BLaER1 (cell line): Measurements from ENCODE around the gene PRKCA.

Experiments
- H3K27ac ChIP-seq: shearing (Covaris generic); formaldehyde crosslinking; 2 replicates; pipeline ENCODE4 v1.8.1; 2022
- H3K27me3 ChIP-seq: shearing (Covaris generic); formaldehyde crosslinking; 2 replicates; pipeline ENCODE4 v1.8.1; 2022
- H3K36me3 ChIP-seq: shearing (Covaris generic); formaldehyde crosslinking; 2 replicates; pipeline ENCODE4 v1.8.1; 2022
- H3K4me1 ChIP-seq: shearing (Covaris generic); formaldehyde crosslinking; 2 replicates; pipeline ENCODE4 v1.8.1; 2022
- H3K4me2 ChIP-seq: shearing (Covaris generic); formaldehyde crosslinking; 2 replicates; pipeline ENCODE4 v1.8.1; 2022
- H3K4me3 ChIP-seq: shearing (Covaris generic); formaldehyde crosslinking; 2 replicates; pipeline ENCODE4 v1.8.1; 2022
- H3K9ac ChIP-seq: shearing (Covaris generic); formaldehyde crosslinking; 2 replicates; pipeline ENCODE4 v1.8.1; 2022
- H3K9me3 ChIP-seq: shearing (Covaris generic); formaldehyde crosslinking; 2 replicates; pipeline ENCODE4 v1.8.1; 2022
- H4K20me1 ChIP-seq: shearing (Covaris generic); formaldehyde crosslinking; 2 replicates; pipeline ENCODE4 v1.8.1; 2022
- Cebpa-rat ChIP-seq: shearing (Covaris generic); IDR thresholded peaks from 2 replicates; pipeline ENCODE4 v1.8.1; 2022

Gene PRKCA

GRCh38 chr17:66462010-66462409 lies 159.6 kb downstream of the PRKCA start:
- no peak overlapping the region for H3K4me2 ChIP-seq
- no peak overlapping the region for H3K27ac ChIP-seq
- H3K36me3 ChIP-seq: no peaks in the 10 kb centered on the region
- no peaks in the 10 kb centered on the region for H4K20me1 ChIP-seq
- H3K27me3 ChIP-seq: no peaks in the 10 kb centered on the region
- H3K9ac ChIP-seq: no peak overlapping the region
- H3K9me3 ChIP-seq: peaks cover 11% of the 10 kb centered on the region
- H3K4me1 ChIP-seq: no peaks in the 10 kb centered on the region
- H3K4me3 ChIP-seq: no peak overlapping the region
- no peak for TF ChIP-seq Cebpa-rat

GRCh38 chr17:66464921-66465320 lies 162.5 kb downstream of the PRKCA start:
- no peak for TF ChIP-seq Cebpa-rat

GRCh38 chr17:66465701-66466100 lies 163.3 kb downstream of the PRKCA start:
- no peak overlapping the region for H3K27ac ChIP-seq
- H3K36me3 ChIP-seq: no peaks in the 10 kb centered on the region
- no peaks in the 10 kb centered on the region for H4K20me1 ChIP-seq
- H3K4me3 ChIP-seq: no peak overlapping the region
- H3K4me2 ChIP-seq: no peak overlapping the region
- no peak for TF ChIP-seq Cebpa-rat
- no peak overlapping the region for H3K9ac ChIP-seq
- H3K4me1 ChIP-seq: peaks cover 25% of the 10 kb centered on the region
- no peaks in the 10 kb centered on the region for H3K27me3 ChIP-seq
- H3K9me3 ChIP-seq: no peaks in the 10 kb centered on the region

More at GRCh38 chr17:66464921-66465320, 162.5 kb downstream of the PRKCA start:
- H3K9ac ChIP-seq: no peak overlapping the region
- H3K4me1 ChIP-seq: peaks cover 18% of the 10 kb centered on the region
- no peaks in the 10 kb centered on the region for H3K27me3 ChIP-seq
- H3K4me3 ChIP-seq: no peak overlapping the region
- no peaks in the 10 kb centered on the region for H3K9me3 ChIP-seq
- H3K4me2 ChIP-seq: no peak overlapping the region
- H4K20me1 ChIP-seq: no peaks in the 10 kb centered on the region
- H3K36me3 ChIP-seq: no peaks in the 10 kb centered on the region
- H3K27ac ChIP-seq: no peak overlapping the region

- H3K27me3 ChIP-seq: no peaks in the 10 kb centered on the region
- no peak overlapping the region for H3K27ac ChIP-seq
- H3K9ac ChIP-seq: no peak overlapping the region
- no peaks in the 10 kb centered on the region for H3K9me3 ChIP-seq
- no peak for TF ChIP-seq Cebpa-rat
- no peaks in the 10 kb centered on the region for H4K20me1 ChIP-seq
- H3K36me3 ChIP-seq: no peaks in the 10 kb centered on the region
- peaks cover 31% of the 10 kb centered on the region for H3K4me1 ChIP-seq
- no peak overlapping the region for H3K4me3 ChIP-seq
- H3K4me2 ChIP-seq: no peak overlapping the region
Observed at GRCh38 chr17:66466106-66466820, 163.8 kb downstream of the PRKCA start.

GRCh38 chr17:66466840-66467367 lies 164.5 kb downstream of the PRKCA start:
- TF ChIP-seq Cebpa-rat: no peak
- no peak overlapping the region for H3K9ac ChIP-seq
- H3K9me3 ChIP-seq: no peaks in the 10 kb centered on the region
- peaks cover 35% of the 10 kb centered on the region for H3K4me1 ChIP-seq
- H4K20me1 ChIP-seq: no peaks in the 10 kb centered on the region
- no peak overlapping the region for H3K27ac ChIP-seq
- no peaks in the 10 kb centered on the region for H3K27me3 ChIP-seq
- H3K4me2 ChIP-seq: no peak overlapping the region
- H3K4me3 ChIP-seq: no peak overlapping the region
- H3K36me3 ChIP-seq: no peaks in the 10 kb centered on the region

- Histone ChIP-seq H3K27me3 (no peaks in the 10 kb centered on the region), H3K4me3 (no peak overlapping the region)
- TF ChIP-seq Cebpa-rat: no peak
Observed at GRCh38 chr17:66467766-66468165, 165.4 kb downstream of the PRKCA start.

GRCh38 chr17:66468241-66469087 lies 166.1 kb downstream of the PRKCA start:
- H3K4me1 ChIP-seq: peaks cover 35% of the 10 kb centered on the region
- no peak for TF ChIP-seq Cebpa-rat
- peak overlapping the region; percentile 66 for H3K4me2 ChIP-seq
- no peak overlapping the region for H3K9ac ChIP-seq
- H4K20me1 ChIP-seq: no peaks in the 10 kb centered on the region
- no peaks in the 10 kb centered on the region for H3K9me3 ChIP-seq
- H3K4me3 ChIP-seq: no peak overlapping the region
- H3K27ac ChIP-seq: no peak overlapping the region
- H3K36me3 ChIP-seq: no peaks in the 10 kb centered on the region
- H3K27me3 ChIP-seq: no peaks in the 10 kb centered on the region

More at GRCh38 chr17:66467766-66468165, 165.4 kb downstream of the PRKCA start:
- no peak overlapping the region for H3K4me2 ChIP-seq
- peaks cover 35% of the 10 kb centered on the region for H3K4me1 ChIP-seq
- H3K27ac ChIP-seq: no peak overlapping the region
- H3K9ac ChIP-seq: no peak overlapping the region
- H4K20me1 ChIP-seq: no peaks in the 10 kb centered on the region
- H3K9me3 ChIP-seq: no peaks in the 10 kb centered on the region
- H3K36me3 ChIP-seq: no peaks in the 10 kb centered on the region

GRCh38 chr17:66469088-66469442 lies 166.7 kb downstream of the PRKCA start:
- H3K4me3 ChIP-seq: no peak overlapping the region

GRCh38 chr17:66469461-66469860 lies 167.0 kb downstream of the PRKCA start:
- Histone ChIP-seq H4K20me1 (no peaks in the 10 kb centered on the region), H3K4me2 (peak overlapping the region; percentile 66), H3K27ac (no peak overlapping the region), H3K4me1 (peaks cover 35% of the 10 kb centered on the region), H3K9ac (no peak overlapping the region), H3K27me3 (no peaks in the 10 kb centered on the region), H3K9me3 (no peaks in the 10 kb centered on the region), H3K4me3 (no peak overlapping the region), H3K36me3 (no peaks in the 10 kb centered on the region)
- no peak for TF ChIP-seq Cebpa-rat

More at GRCh38 chr17:66469088-66469442, 166.7 kb downstream of the PRKCA start:
- H3K4me1 ChIP-seq: peaks cover 35% of the 10 kb centered on the region
- H3K27ac ChIP-seq: no peak overlapping the region
- no peaks in the 10 kb centered on the region for H3K9me3 ChIP-seq
- no peaks in the 10 kb centered on the region for H3K27me3 ChIP-seq
- peak overlapping the region; percentile 66 for H3K4me2 ChIP-seq
- H3K9ac ChIP-seq: no peak overlapping the region
- no peak for TF ChIP-seq Cebpa-rat
- H3K36me3 ChIP-seq: no peaks in the 10 kb centered on the region
- H4K20me1 ChIP-seq: no peaks in the 10 kb centered on the region

GRCh38 chr17:66469890-66470289 lies 167.5 kb downstream of the PRKCA start:
- Histone ChIP-seq H3K9me3 (no peaks in the 10 kb centered on the region), H3K4me1 (peaks cover 35% of the 10 kb centered on the region), H3K27me3 (no peaks in the 10 kb centered on the region), H3K27ac (no peak overlapping the region), H4K20me1 (no peaks in the 10 kb centered on the region), H3K4me2 (peak overlapping the region; percentile 66), H3K36me3 (no peaks in the 10 kb centered on the region), H3K4me3 (no peak overlapping the region), H3K9ac (no peak overlapping the region)
- TF ChIP-seq Cebpa-rat: no peak
